ENCODE results near the gene PHYHD1.

DNA sequence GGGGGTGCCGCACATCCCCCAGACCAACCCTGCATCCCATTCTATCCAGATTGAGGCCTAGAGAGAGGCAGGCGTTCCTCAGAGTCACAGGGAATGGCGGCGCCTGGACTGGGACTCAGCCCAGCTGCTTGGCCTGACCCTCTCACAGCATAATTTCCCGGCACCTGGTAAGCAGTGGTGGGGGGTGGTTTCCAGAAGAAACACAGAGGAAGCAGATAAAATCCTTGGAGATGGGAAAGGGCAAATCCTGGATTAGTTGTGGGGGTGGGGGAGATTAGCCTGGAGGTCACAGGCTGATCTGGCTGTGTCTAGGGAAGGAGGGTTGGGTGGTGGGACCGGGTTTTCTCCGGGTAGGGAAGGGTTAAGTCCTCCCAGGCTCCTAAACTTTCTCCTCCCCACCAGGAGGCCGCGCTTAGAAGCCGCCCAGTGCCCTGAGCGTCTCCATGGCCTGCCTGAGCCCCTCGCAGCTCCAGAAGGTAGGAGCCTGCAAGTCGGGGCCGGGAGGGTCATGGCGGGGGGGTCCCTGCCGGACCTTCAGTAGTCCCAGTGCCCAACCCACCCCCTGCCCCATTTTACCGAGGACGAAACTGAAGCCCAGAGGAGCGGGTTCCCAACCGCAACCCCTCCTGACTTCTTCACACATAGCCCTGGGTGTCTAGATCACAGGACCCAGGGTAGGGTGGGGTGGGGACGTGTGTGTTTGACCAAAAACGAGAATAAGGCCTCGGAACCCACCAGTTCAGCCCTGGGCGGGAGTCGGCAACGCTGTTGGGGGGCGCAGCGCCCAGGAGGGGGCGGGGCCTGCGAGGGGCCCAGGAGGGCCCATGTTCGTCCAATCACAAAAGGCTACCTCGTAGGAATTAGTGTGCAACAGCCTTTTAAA, 1.3 kb downstream of the PHYHD1 start:
- TF ChIP-seq, protein P1, sequence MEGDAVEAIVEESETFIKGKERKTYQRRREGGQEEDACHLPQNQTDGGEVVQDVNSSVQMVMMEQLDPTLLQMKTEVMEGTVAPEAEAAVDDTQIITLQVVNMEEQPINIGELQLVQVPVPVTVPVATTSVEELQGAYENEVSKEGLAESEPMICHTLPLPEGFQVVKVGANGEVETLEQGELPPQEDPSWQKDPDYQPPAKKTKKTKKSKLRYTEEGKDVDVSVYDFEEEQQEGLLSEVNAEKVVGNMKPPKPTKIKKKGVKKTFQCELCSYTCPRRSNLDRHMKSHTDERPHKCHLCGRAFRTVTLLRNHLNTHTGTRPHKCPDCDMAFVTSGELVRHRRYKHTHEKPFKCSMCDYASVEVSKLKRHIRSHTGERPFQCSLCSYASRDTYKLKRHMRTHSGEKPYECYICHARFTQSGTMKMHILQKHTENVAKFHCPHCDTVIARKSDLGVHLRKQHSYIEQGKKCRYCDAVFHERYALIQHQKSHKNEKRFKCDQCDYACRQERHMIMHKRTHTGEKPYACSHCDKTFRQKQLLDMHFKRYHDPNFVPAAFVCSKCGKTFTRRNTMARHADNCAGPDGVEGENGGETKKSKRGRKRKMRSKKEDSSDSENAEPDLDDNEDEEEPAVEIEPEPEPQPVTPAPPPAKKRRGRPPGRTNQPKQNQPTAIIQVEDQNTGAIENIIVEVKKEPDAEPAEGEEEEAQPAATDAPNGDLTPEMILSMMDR (IDR thresholded peaks at IDR 0.05), result peak in 1 of 3 experiments; percentile 15
- TF ChIP-seq POLR2AphosphoS5 (IDR thresholded peaks at IDR 0.05; ENCODE audit: insufficient read depth in 1 of 2, low read depth in 1 of 2) (peak; percentile 31 to 76), POLR2A (IDR thresholded peaks at IDR 0.05) (no peak)
